GM12878 (cell line): ENCODE data around the gene DYRK1B. TPM values are rescaled to one million over a fixed set of nuclear protein-coding genes. Genes with fewer than 3 reads are reported as not detected.

Experiments used
- ATAC-seq: fragments of 200-7000 bp; cut with Tn5 transposase; 3 replicates; pipeline ENCODE4 v1.9.1; 2020; ENCODE audit warnings: mild to moderate bottlenecking, moderate library complexity
- BruUV-seq: library from RNA; stranded (reverse); fragments of 400-500 nt; replicated peaks from 2 replicates; lab custom pipeline; 2021; lab: Mats Ljungman, UMichigan
- CTCF ChIA-PET: fragments of 300-600 bp; sonication (Branson Sonifier 250); formaldehyde crosslinking; extraction: SDS; loops from one replicate; lab custom pipeline; 2021; ENCODE audit warnings: inconsistent platforms; lab: Yijun Ruan, JAX
- POLR2A ChIA-PET: fragments of 350-600 bp; formaldehyde crosslinking; extraction: SDS; loops from one replicate; lab custom pipeline; 2021; ENCODE audit warnings: inconsistent platforms; lab: Charles Lee
- RAD21 ChIA-PET: fragments of 300-600 bp; sonication (Branson Sonifier 250); formaldehyde crosslinking; loops from one replicate; lab custom pipeline; 2023; ENCODE audit warnings: antibody characterized with exemption; ENCODE audit not compliant: unreplicated experiment; lab: Charles Lee
- SMC1A ChIA-PET: fragments of 300-600 bp; sonication (Branson Sonifier 250); formaldehyde crosslinking; loops from one replicate; lab custom pipeline; 2023; ENCODE audit not compliant: unreplicated experiment, uncharacterized antibody; lab: Charles Lee
- DNase-seq: peaks from one replicate; pipeline ENCODE4 v3.0.0-alpha.2; 2011; ENCODE audit warnings: low read depth, low spot score
- FAIRE-seq: peaks from 3 replicates; lab custom pipeline; 2011; peaks lifted over from hg19 to GRCh38; lab: Jason Lieb, UNC
- H2AFZ ChIP-seq: 2 replicates; pipeline ENCODE4 v1.6.0; 2011; ENCODE audit warnings: low read depth, low read length, control low read depth; ENCODE audit not compliant: control insufficient read depth
- H3K27ac ChIP-seq: 2 replicates; pipeline ENCODE4 v1.5.1; 2011; ENCODE audit warnings: control low read depth; ENCODE audit not compliant: control insufficient read depth, insufficient read depth
- H3K27me3 ChIP-seq, 2 experiments: replicated peaks in 1 of 2; 2 replicates each; pipeline versions ENCODE4 v1.6.0 to v1.6.1; 2011; ENCODE audit warnings: low read length in 1 of 2; ENCODE audit not compliant: control insufficient read depth in 2 of 2, insufficient read depth in 2 of 2
- H3K36me3 ChIP-seq, 2 experiments: 2 replicates each; pipeline ENCODE4 v1.5.1; 2011; ENCODE audit warnings: low read length in 1 of 2; ENCODE audit not compliant: control insufficient read depth in 2 of 2, insufficient read depth in 2 of 2
- H3K4me1 ChIP-seq: 2 replicates; pipeline ENCODE4 v1.6.1; 2011; ENCODE audit warnings: mild to moderate bottlenecking, low read length, moderate library complexity, mixed read lengths; ENCODE audit not compliant: control insufficient read depth, insufficient read depth
- H3K4me2 ChIP-seq: 2 replicates; pipeline ENCODE4 v1.6.0; 2011; ENCODE audit warnings: control low read depth; ENCODE audit not compliant: control insufficient read depth, insufficient read depth
- H3K4me3 ChIP-seq: fragments of 200-600 bp; sonication (generic); 2 replicates; pipeline ENCODE4 v1.5.1; 2016
- H3K79me2 ChIP-seq: 2 replicates; pipeline ENCODE4 v1.6.0; 2011; ENCODE audit warnings: low read length; ENCODE audit not compliant: control insufficient read depth, insufficient read depth
- H3K9ac ChIP-seq: 2 replicates; pipeline ENCODE4 v1.8.0; 2011; ENCODE audit warnings: low read length, control low read depth, mixed read lengths; ENCODE audit not compliant: control insufficient read depth, insufficient read depth
- H3K9me3 ChIP-seq: replicated peaks from 3 replicates; pipeline ENCODE4 v1.5.1; 2011; ENCODE audit warnings: mild to moderate bottlenecking, low read length; ENCODE audit not compliant: control insufficient read depth, insufficient read depth
- H4K20me1 ChIP-seq: 2 replicates; pipeline ENCODE4 v1.6.0; 2011; ENCODE audit not compliant: control insufficient read depth, insufficient read depth
- BRCA1 ChIP-seq: IDR thresholded peaks from 2 replicates; pipeline ENCODE4 v1.6.1; 2011; ENCODE audit warnings: low read depth, low read length, improper control_type of control experiment
- CBFB ChIP-seq: IDR thresholded peaks from 2 replicates; pipeline ENCODE4 v1.6.1; 2016; ENCODE audit warnings: antibody characterized with exemption, low read depth
- CHD1 ChIP-seq: IDR thresholded peaks from 2 replicates; pipeline ENCODE4 v1.6.1; 2012; ENCODE audit warnings: low read depth, low read length, improper control_type of control experiment
- EGR1 ChIP-seq, 2 experiments: IDR thresholded peaks; 1 replicate in 1 of 2; 2 replicates in 1 of 2; pipeline ENCODE4 v1.6.1; 2011 to 2012; ENCODE audit warnings: low read depth in 2 of 2, low read length in 2 of 2, borderline replicate concordance in 1 of 2, mild to moderate bottlenecking in 1 of 2, moderate library complexity in 1 of 2
- MTA2 ChIP-seq: fragments of 450-650 bp; IDR thresholded peaks from 2 replicates; pipeline ENCODE4 v1.6.1; 2016; ENCODE audit warnings: low read depth, mild to moderate bottlenecking, moderate library complexity
- MXI1 ChIP-seq: fragments of 150-350 bp; IDR thresholded peaks from 2 replicates; pipeline ENCODE4 v1.6.1; 2011; ENCODE audit warnings: low read depth, mild to moderate bottlenecking, inconsistent platforms, low read length, improper control_type of control experiment
- NR2C2 ChIP-seq: IDR thresholded peaks from 2 replicates; pipeline ENCODE4 v1.6.1; 2011; ENCODE audit warnings: borderline replicate concordance, low read depth; ENCODE audit not compliant: control insufficient read depth, insufficient read length
- POLR2AphosphoS5 ChIP-seq: IDR thresholded peaks from 2 replicates; pipeline ENCODE4 v1.6.1; 2011; ENCODE audit warnings: mild to moderate bottlenecking, low read length, inconsistent platforms
- POU2F2 ChIP-seq: IDR thresholded peaks from 3 replicates; pipeline ENCODE4 v1.6.1; 2011; ENCODE audit warnings: low read depth, mild to moderate bottlenecking, low read length, borderline replicate concordance
- RBBP5 ChIP-seq: fragments of 200-600 bp; sonication (generic); conservative IDR thresholded peaks from 2 replicates; pipeline ENCODE4 v1.6.1; 2016
- SMAD1 ChIP-seq: fragments of 450-650 bp; IDR thresholded peaks from 2 replicates; pipeline ENCODE4 v1.6.1; 2018; ENCODE audit warnings: mild to moderate bottlenecking, low read depth; ENCODE audit not compliant: partially characterized antibody
- TCF12 ChIP-seq: IDR thresholded peaks from 2 replicates; pipeline ENCODE4 v1.6.1; 2011; ENCODE audit warnings: low read depth, mild to moderate bottlenecking, low read length
- ZBTB4 ChIP-seq: fragments of 450-650 bp; formaldehyde crosslinking; IDR thresholded peaks from 2 replicates; pipeline ENCODE4 v1.4.0; 2022; ENCODE audit warnings: mild to moderate bottlenecking, moderate library complexity
- WGBS: methylation state at CpG from one replicate; pipeline ENCODE4 v1.1.6; 2016; ENCODE audit warnings: low lambda C conversion rate; ENCODE audit not compliant: insufficient replicate concordance, insufficient coverage; ENCODE audit errors: missing lambda C conversion rate; 5-methylcytosine and 5-hydroxymethylcytosine counted together
- in situ Hi-C: fragments of 300-500 bp; cut with MboI; formaldehyde crosslinking; loops from 9 replicates; pipeline ENCODE4 v1.14.3; 2018; ENCODE audit warnings: mixed read lengths
- intact Hi-C: fragments of 100-400 bp; cut with micrococcal nuclease; formaldehyde crosslinking; loops from one replicate; pipeline ENCODE4 v1.14.2; 2022; ENCODE audit not compliant: unreplicated experiment
- polyA plus RNA-seq, 11 experiments: library from polyadenylated mRNA; depleted of rRNA in 4 of 11; unstranded in 6 of 11; stranded (reverse) in 5 of 11; fragments of >200 nt; fragmentation: Nextera tagmentation in 4 of 11; fragmentation: Illumina TruSeq in 1 of 11; extraction: Ambion mirVana in 4 of 11; extraction: Trizol in 1 of 11; gene quantifications; 1 replicate in 1 of 11; 2 replicates in 10 of 11; pipeline versions ENCODE4 v1.2.1 to v1.2.3, GENCODE V29; 2011 to 2016; ENCODE audit warnings: inconsistent platforms in 2 of 11, missing spikeins in 2 of 11, low read depth in 1 of 11
- total RNA-seq, 4 experiments: library from RNA; depleted of rRNA in 3 of 4; stranded (reverse); fragments of >200 nt in 3 of 4; fragmentation: Illumina TruSeq in 1 of 4; extraction: Trizol in 1 of 4; gene quantifications; 2 replicates each; pipeline versions ENCODE4 v1.2.1 to v1.2.3, GENCODE V29; 2013 to 2021
- TF ChIP-seq, protein P1 (sequence below): IDR thresholded peaks from 2 replicates; pipeline ENCODE4 v1.6.1; 2012; ENCODE audit warnings: improper control_type of control experiment, low read depth, low read length; ENCODE audit not compliant: insufficient replicate concordance

DYRK1B gene
- total and polyA plus RNA-seq, 10 of the 15 experiments (the other 5 are each of a cell fraction or from before 2014, with no cell fraction given), result 0.07 to 10.2 (median 3.4) TPM; not detected in 1

GRCh38 chr19:39795001-39795400, 39.0 kb downstream of the DYRK1B start:
- peak; percentile 81 for ATAC-seq
- FAIRE-seq, result peak; percentile 86
- CTCF ChIA-PET, result interaction anchor here (0.6 to 9.2 kb wide), 8 partner anchors 8 to 121 kb away, joined by 3 to 466 read pairs (median 6); partner anchors contain the start of genes DYRK1B and FBL
- Histone ChIP-seq H2AFZ (peak overlapping the region; percentile 53; the same call in 1 of the 2 replicates), H3K79me2 (no peaks in the 10 kb centered on the region), H3K9me3 (no peaks in the 10 kb centered on the region), H3K27ac (no peak overlapping the region), H3K4me2 (peak overlapping the region; percentile 62; the same call in 1 of the 2 replicates), H3K27me3 (no peaks in the 10 kb centered on the region), H3K4me3 (no peak overlapping the region), H4K20me1 (no peaks in the 10 kb centered on the region), H3K36me3 (no peaks in the 10 kb centered on the region), H3K4me1 (peaks cover 16% of the 10 kb centered on the region), H3K9ac (no peak overlapping the region)
- no TSS peak for BruUV-seq
- peak; percentile 45 for DNase-seq
- intact Hi-C loops, result no loop called here
- RAD21 ChIA-PET, result interaction anchor here (0.7 to 7.6 kb wide), 5 partner anchors 24 to 1506 kb away, joined by 3 to 271 read pairs (median 11); partner anchors contain the start of genes DYRK1B, FBL and PSMC4
- 0% methylated on average over 5 of the region's 5 CpGs for WGBS
- POLR2A ChIA-PET, result interaction anchor here (0.7 to 2.8 kb wide), 5 partner anchors 12 to 119 kb away, joined by 3 to 14 read pairs (median 8); partner anchors contain the start of gene FBL
- SMC1A ChIA-PET, result interaction anchor here (1.1 to 12.2 kb wide), 8 partner anchors 20 to 176 kb away, joined by 3 to 309 read pairs (median 8); partner anchors contain the start of genes DYRK1B, FBL and PSMC4
- in situ Hi-C loops, result no loop called here
- peak in 1 of 2 experiments; percentile 31; a peak in 1 of 3 replicates for TF ChIP-seq EGR1 (IDR thresholded peaks at IDR 0.05; ENCODE audit: borderline replicate concordance in 1 of 2, low read depth in 2 of 2, low read length in 2 of 2)
- TF ChIP-seq SMAD1, result no peak
- TF ChIP-seq CBFB, result 0 out of 2 replicates have a peak, but pooled peaks have one; percentile 36
- no peak for TF ChIP-seq ZBTB4 (CRISPR knock-in tag)
- no peak for TF ChIP-seq CHD1
- no peak for TF ChIP-seq RBBP5
- TF ChIP-seq TCF12, result no peak
- TF ChIP-seq POU2F2, result no peak; the same call in 2 of the 3 replicates
- TF ChIP-seq MTA2, result peak; percentile 56
- TF ChIP-seq, protein P1, sequence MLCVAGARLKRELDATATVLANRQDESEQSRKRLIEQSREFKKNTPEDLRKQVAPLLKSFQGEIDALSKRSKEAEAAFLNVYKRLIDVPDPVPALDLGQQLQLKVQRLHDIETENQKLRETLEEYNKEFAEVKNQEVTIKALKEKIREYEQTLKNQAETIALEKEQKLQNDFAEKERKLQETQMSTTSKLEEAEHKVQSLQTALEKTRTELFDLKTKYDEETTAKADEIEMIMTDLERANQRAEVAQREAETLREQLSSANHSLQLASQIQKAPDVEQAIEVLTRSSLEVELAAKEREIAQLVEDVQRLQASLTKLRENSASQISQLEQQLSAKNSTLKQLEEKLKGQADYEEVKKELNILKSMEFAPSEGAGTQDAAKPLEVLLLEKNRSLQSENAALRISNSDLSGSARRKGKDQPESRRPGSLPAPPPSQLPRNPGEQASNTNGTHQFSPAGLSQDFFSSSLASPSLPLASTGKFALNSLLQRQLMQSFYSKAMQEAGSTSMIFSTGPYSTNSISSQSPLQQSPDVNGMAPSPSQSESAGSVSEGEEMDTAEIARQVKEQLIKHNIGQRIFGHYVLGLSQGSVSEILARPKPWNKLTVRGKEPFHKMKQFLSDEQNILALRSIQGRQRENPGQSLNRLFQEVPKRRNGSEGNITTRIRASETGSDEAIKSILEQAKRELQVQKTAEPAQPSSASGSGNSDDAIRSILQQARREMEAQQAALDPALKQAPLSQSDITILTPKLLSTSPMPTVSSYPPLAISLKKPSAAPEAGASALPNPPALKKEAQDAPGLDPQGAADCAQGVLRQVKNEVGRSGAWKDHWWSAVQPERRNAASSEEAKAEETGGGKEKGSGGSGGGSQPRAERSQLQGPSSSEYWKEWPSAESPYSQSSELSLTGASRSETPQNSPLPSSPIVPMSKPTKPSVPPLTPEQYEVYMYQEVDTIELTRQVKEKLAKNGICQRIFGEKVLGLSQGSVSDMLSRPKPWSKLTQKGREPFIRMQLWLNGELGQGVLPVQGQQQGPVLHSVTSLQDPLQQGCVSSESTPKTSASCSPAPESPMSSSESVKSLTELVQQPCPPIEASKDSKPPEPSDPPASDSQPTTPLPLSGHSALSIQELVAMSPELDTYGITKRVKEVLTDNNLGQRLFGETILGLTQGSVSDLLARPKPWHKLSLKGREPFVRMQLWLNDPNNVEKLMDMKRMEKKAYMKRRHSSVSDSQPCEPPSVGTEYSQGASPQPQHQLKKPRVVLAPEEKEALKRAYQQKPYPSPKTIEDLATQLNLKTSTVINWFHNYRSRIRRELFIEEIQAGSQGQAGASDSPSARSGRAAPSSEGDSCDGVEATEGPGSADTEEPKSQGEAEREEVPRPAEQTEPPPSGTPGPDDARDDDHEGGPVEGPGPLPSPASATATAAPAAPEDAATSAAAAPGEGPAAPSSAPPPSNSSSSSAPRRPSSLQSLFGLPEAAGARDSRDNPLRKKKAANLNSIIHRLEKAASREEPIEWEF, result no peak
- TF ChIP-seq MXI1, result no peak
- no peak for TF ChIP-seq BRCA1
- no peak for TF ChIP-seq NR2C2
- TF ChIP-seq POLR2AphosphoS5, result no peak
